GM23338 (cell line): Measurements from ENCODE around the gene NSG1. TPM values are rescaled to one million over a fixed set of nuclear protein-coding genes. Genes with fewer than 3 reads are reported as not detected.

ENCODE experiments used
- ATAC-seq: fragments of 200-7000 bp; cut with Tn5 transposase; 3 replicates; pipeline ENCODE4 v1.9.1; 2020
- DNase-seq: peaks from one replicate; pipeline ENCODE4 v3.0.0-alpha.2; 2015; ENCODE audit warnings: low spot score
- H2AFZ ChIP-seq: fragments of 200-600 bp; sonication (generic); 2 replicates; pipeline ENCODE4 v1.8.0; 2016; ENCODE audit warnings: antibody characterized with exemption, mild to moderate bottlenecking, moderate library complexity
- H3F3A ChIP-seq: fragments of 200-600 bp; sonication (generic); replicated peaks from 2 replicates; pipeline ENCODE4 v1.8.0; 2017; ENCODE audit warnings: antibody characterized with exemption, mixed run types, low read depth
- H3K27ac ChIP-seq: fragments of 200-600 bp; sonication (generic); 2 replicates; pipeline ENCODE4 v1.6.1; 2016; ENCODE audit warnings: low read depth
- H3K27me3 ChIP-seq: fragments of 200-600 bp; sonication (generic); 2 replicates; pipeline ENCODE4 v1.8.0; 2016; ENCODE audit warnings: mild to moderate bottlenecking, mixed run types, moderate library complexity; ENCODE audit not compliant: insufficient read depth
- H3K36me3 ChIP-seq: fragments of 200-600 bp; sonication (generic); 2 replicates; pipeline ENCODE4 v1.8.0; 2016; ENCODE audit warnings: mild to moderate bottlenecking; ENCODE audit not compliant: insufficient read depth
- H3K4me1 ChIP-seq: fragments of 200-600 bp; sonication (generic); 2 replicates; pipeline ENCODE4 v1.8.0; 2016; ENCODE audit warnings: mild to moderate bottlenecking, moderate library complexity; ENCODE audit not compliant: insufficient read depth
- H3K4me2 ChIP-seq: fragments of 200-600 bp; sonication (generic); 2 replicates; pipeline ENCODE4 v1.7.1; 2017; ENCODE audit warnings: mixed run types
- H3K4me3 ChIP-seq: fragments of 200-600 bp; sonication (generic); 2 replicates; pipeline ENCODE4 v1.6.1; 2016; ENCODE audit warnings: mixed run types
- H3K79me2 ChIP-seq: fragments of 200-600 bp; sonication (generic); replicated peaks from 2 replicates; pipeline ENCODE4 v1.8.0; 2017; ENCODE audit warnings: mild to moderate bottlenecking; ENCODE audit not compliant: insufficient read depth
- H3K9me2 ChIP-seq: fragments of 200-600 bp; sonication (generic); 2 replicates; pipeline ENCODE4 v1.8.0; 2017; ENCODE audit not compliant: insufficient read depth
- H4K20me1 ChIP-seq: fragments of 200-600 bp; sonication (generic); replicated peaks from 2 replicates; pipeline ENCODE4 v1.8.0; 2017; ENCODE audit warnings: mild to moderate bottlenecking; ENCODE audit not compliant: insufficient read depth
- H3K27ac Mint-ChIP-seq: 2 replicates; pipeline ENCODE4 v1.8.0; 2020; ENCODE audit warnings: inconsistent platforms, mild to moderate bottlenecking, moderate library complexity, mixed read lengths
- H3K27me3 Mint-ChIP-seq: 3 replicates; pipeline ENCODE4 v1.8.0; 2022; ENCODE audit warnings: low read depth, mild to moderate bottlenecking, moderate library complexity, mixed read lengths, inconsistent platforms; ENCODE audit not compliant: insufficient read depth, poor library complexity
- H3K36me3 Mint-ChIP-seq: 3 replicates; pipeline ENCODE4 v1.8.0; 2021; ENCODE audit warnings: low read depth, mild to moderate bottlenecking, inconsistent platforms, moderate library complexity, mixed read lengths
- H3K4me1 Mint-ChIP-seq: 3 replicates; pipeline ENCODE4 v1.8.0; 2020; ENCODE audit warnings: mild to moderate bottlenecking, inconsistent platforms, mixed read lengths
- H3K4me3 Mint-ChIP-seq: 3 replicates; pipeline ENCODE4 v1.8.0; 2021; ENCODE audit warnings: moderate library complexity, mild to moderate bottlenecking, inconsistent platforms, mixed read lengths
- H3K9me3 Mint-ChIP-seq: 3 replicates; pipeline ENCODE4 v1.8.0; 2020; ENCODE audit warnings: moderate library complexity, mild to moderate bottlenecking, inconsistent platforms, mixed read lengths
- CREB1 ChIP-seq: fragments of 250-450 bp; sonication (Bioruptor Pico); IDR thresholded peaks from 2 replicates; pipeline ENCODE4 v1.5.0; 2020; ENCODE audit warnings: low read depth, mild to moderate bottlenecking, moderate library complexity
- ETS1 ChIP-seq: IDR thresholded peaks from 2 replicates; pipeline ENCODE4 v1.6.1; 2016; ENCODE audit warnings: antibody characterized with exemption
- EZH2 ChIP-seq: fragments of 200-600 bp; sonication (generic); IDR thresholded peaks from one replicate; pipeline ENCODE4 v1.8.0; 2017; ENCODE audit warnings: antibody characterized with exemption, mild to moderate bottlenecking, low read depth; ENCODE audit not compliant: unreplicated experiment
- EZH2phosphoT487 ChIP-seq: fragments of 200-600 bp; sonication (generic); IDR thresholded peaks from one replicate; pipeline ENCODE4 v1.8.1; 2018; ENCODE audit warnings: antibody characterized with exemption; ENCODE audit not compliant: unreplicated experiment
- JUNB ChIP-seq: IDR thresholded peaks from one replicate; pipeline ENCODE4 v1.6.1; 2016; ENCODE audit warnings: antibody characterized with exemption; ENCODE audit not compliant: unreplicated experiment
- NANOG ChIP-seq: IDR thresholded peaks from 2 replicates; pipeline ENCODE4 v1.6.1; 2016; ENCODE audit warnings: antibody characterized with exemption, borderline replicate concordance
- POLR2AphosphoS5 ChIP-seq: IDR thresholded peaks from 2 replicates; pipeline ENCODE4 v1.6.1; 2016; ENCODE audit warnings: antibody characterized with exemption, low read depth
- STAT1 ChIP-seq: IDR thresholded peaks from one replicate; pipeline ENCODE4 v1.6.1; 2016; ENCODE audit warnings: antibody characterized with exemption; ENCODE audit not compliant: unreplicated experiment
- ZNF114 ChIP-seq: fragments of 250-450 bp; sonication (Bioruptor Pico); IDR thresholded peaks from 2 replicates; pipeline ENCODE4 v1.5.0; 2020; ENCODE audit warnings: mild to moderate bottlenecking, moderate library complexity
- ZNF331 ChIP-seq: fragments of 250-450 bp; sonication (Bioruptor Pico); IDR thresholded peaks from 2 replicates; pipeline ENCODE4 v1.5.0; 2020; ENCODE audit warnings: low read depth, mild to moderate bottlenecking, moderate library complexity
- polyA plus RNA-seq: library from polyadenylated mRNA; unstranded; fragments of >200 nt; fragmentation: Nextera tagmentation; extraction: Ambion mirVana; gene quantifications from 2 replicates; pipeline ENCODE4 v1.2.1, GENCODE V29; 2016
- total RNA-seq: library from RNA; depleted of rRNA; stranded (reverse); fragments of >200 nt; shearing (Covaris generic); gene quantifications from 2 replicates; pipeline ENCODE4 v1.2.3, GENCODE V29; 2014
- TF ChIP-seq, protein P1 (sequence below), 2 experiments: fragments of 200-600 bp in 1 of 2; sonication (generic) in 1 of 2; conservative IDR thresholded peaks; 2 replicates each; pipeline versions ENCODE4 v1.5.1 to v1.6.1; 2016 to 2017; ENCODE audit warnings: antibody characterized with exemption in 2 of 2, low read depth in 2 of 2, mild to moderate bottlenecking in 2 of 2, moderate library complexity in 1 of 2
- TF ChIP-seq, protein P2 (sequence below): IDR thresholded peaks from one replicate; pipeline ENCODE4 v1.6.1; 2018; ENCODE audit warnings: antibody characterized with exemption; ENCODE audit not compliant: unreplicated experiment

The NSG1 gene
- total and polyA plus RNA-seq, 2 experiments from 2014 or later = 17.4 to 34.5 TPM

- TF ChIP-seq, protein P1, sequence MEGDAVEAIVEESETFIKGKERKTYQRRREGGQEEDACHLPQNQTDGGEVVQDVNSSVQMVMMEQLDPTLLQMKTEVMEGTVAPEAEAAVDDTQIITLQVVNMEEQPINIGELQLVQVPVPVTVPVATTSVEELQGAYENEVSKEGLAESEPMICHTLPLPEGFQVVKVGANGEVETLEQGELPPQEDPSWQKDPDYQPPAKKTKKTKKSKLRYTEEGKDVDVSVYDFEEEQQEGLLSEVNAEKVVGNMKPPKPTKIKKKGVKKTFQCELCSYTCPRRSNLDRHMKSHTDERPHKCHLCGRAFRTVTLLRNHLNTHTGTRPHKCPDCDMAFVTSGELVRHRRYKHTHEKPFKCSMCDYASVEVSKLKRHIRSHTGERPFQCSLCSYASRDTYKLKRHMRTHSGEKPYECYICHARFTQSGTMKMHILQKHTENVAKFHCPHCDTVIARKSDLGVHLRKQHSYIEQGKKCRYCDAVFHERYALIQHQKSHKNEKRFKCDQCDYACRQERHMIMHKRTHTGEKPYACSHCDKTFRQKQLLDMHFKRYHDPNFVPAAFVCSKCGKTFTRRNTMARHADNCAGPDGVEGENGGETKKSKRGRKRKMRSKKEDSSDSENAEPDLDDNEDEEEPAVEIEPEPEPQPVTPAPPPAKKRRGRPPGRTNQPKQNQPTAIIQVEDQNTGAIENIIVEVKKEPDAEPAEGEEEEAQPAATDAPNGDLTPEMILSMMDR (conservative IDR thresholded peaks at IDR 0.05; ENCODE audit: low read depth in 2 of 2) = no peak
- TF ChIP-seq ETS1 (no peak), NANOG (no peak), EZH2 (no peak), JUNB (no peak), STAT1 (no peak), CREB1 (CRISPR knock-in tag) (no peak), POLR2AphosphoS5 (no peak), ZNF114 (CRISPR knock-in tag) (no peak), ZNF331 (no peak), EZH2phosphoT487 (no peak)
- TF ChIP-seq, protein P2, sequence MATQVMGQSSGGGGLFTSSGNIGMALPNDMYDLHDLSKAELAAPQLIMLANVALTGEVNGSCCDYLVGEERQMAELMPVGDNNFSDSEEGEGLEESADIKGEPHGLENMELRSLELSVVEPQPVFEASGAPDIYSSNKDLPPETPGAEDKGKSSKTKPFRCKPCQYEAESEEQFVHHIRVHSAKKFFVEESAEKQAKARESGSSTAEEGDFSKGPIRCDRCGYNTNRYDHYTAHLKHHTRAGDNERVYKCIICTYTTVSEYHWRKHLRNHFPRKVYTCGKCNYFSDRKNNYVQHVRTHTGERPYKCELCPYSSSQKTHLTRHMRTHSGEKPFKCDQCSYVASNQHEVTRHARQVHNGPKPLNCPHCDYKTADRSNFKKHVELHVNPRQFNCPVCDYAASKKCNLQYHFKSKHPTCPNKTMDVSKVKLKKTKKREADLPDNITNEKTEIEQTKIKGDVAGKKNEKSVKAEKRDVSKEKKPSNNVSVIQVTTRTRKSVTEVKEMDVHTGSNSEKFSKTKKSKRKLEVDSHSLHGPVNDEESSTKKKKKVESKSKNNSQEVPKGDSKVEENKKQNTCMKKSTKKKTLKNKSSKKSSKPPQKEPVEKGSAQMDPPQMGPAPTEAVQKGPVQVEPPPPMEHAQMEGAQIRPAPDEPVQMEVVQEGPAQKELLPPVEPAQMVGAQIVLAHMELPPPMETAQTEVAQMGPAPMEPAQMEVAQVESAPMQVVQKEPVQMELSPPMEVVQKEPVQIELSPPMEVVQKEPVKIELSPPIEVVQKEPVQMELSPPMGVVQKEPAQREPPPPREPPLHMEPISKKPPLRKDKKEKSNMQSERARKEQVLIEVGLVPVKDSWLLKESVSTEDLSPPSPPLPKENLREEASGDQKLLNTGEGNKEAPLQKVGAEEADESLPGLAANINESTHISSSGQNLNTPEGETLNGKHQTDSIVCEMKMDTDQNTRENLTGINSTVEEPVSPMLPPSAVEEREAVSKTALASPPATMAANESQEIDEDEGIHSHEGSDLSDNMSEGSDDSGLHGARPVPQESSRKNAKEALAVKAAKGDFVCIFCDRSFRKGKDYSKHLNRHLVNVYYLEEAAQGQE = no peak
These were observed 47.0 kb downstream of the NSG1 start (continued) for GRCh38 chr4:4433941-4434340.

- no peaks in the 10 kb centered on the region for H4K20me1 ChIP-seq
- H3K4me2 ChIP-seq = no peak overlapping the region
- no peaks in the 10 kb centered on the region for H3K79me2 ChIP-seq
- ATAC-seq = no peak
- no peak overlapping the region for H3K4me3 ChIP-seq
- H3F3A ChIP-seq = no peaks in the 10 kb centered on the region
- Mint-ChIP-seq H3K27ac (no peak overlapping the region), H3K27me3 (peaks cover 6% of the 10 kb centered on the region), H3K4me1 (no peaks in the 10 kb centered on the region; the same call in 1 of the 3 replicates), H3K36me3 (0 out of 3 replicates have a peak, but pooled peaks cover 3% of the 10 kb centered on the region), H3K9me3 (no peaks in the 10 kb centered on the region), H3K4me3 (no peak overlapping the region)
- H2AFZ ChIP-seq = no peak overlapping the region
- H3K27ac ChIP-seq = no peak overlapping the region
- H3K9me2 ChIP-seq = no peaks in the 10 kb centered on the region
- no peak for DNase-seq
- no peaks in the 10 kb centered on the region for H3K4me1 ChIP-seq
- no peaks in the 10 kb centered on the region for H3K27me3 ChIP-seq
- H3K36me3 ChIP-seq = no peaks in the 10 kb centered on the region
- TF ChIP-seq ZNF114 (CRISPR knock-in tag) (no peak), JUNB (no peak), NANOG (no peak), ETS1 (no peak), ZNF331 (no peak), POLR2AphosphoS5 (no peak), CREB1 (CRISPR knock-in tag) (no peak), STAT1 (no peak), EZH2phosphoT487 (no peak)
- TF ChIP-seq, protein P2 = no peak
These were observed 49.4 kb downstream of the NSG1 start for GRCh38 chr4:4436244-4436823.
